K562 (cell line): ENCODE data around the gene AACS. TPM values are rescaled to one million over a fixed set of nuclear protein-coding genes. Genes with fewer than 3 reads are reported as not detected.

Source experiments
- ATAC-seq: fragments of 200-7000 bp; cut with Tn5 transposase; 3 replicates; pipeline ENCODE4 v1.9.1; 2020; ENCODE audit warnings: moderate library complexity
- BruUV-seq: library from RNA; stranded (reverse); fragments of 400-500 nt; replicated peaks from 2 replicates; lab custom pipeline; 2021; lab: Mats Ljungman, UMichigan
- CTCF ChIA-PET: fragments of 300-600 bp; formaldehyde crosslinking; extraction: SDS; loops from one replicate; lab custom pipeline; 2021; ENCODE audit warnings: low intra/inter-chr PET ratio; lab: Yijun Ruan, JAX
- POLR2A ChIA-PET: fragments of 300-600, 350-650 bp; sonication (Branson Sonifier 250); formaldehyde crosslinking; extraction: SDS; loops from one replicate; lab custom pipeline; 2021; ENCODE audit warnings: antibody characterized with exemption, inconsistent platforms; lab: Yijun Ruan, JAX
- DNase-seq, 4 experiments: peaks; one replicate each; pipeline versions ENCODE4 v3.0.0 to v3.0.0-alpha.2; 2011 to 2018; ENCODE audit warnings: low spot score in 3 of 4, mixed read lengths in 3 of 4; ENCODE audit errors: extremely low read depth in 1 of 4
- FAIRE-seq: peaks from 2 replicates; lab custom pipeline; 2011; peaks lifted over from hg19 to GRCh38; lab: Jason Lieb, UNC
- H2AFZ ChIP-seq: 2 replicates; pipeline ENCODE4 v1.6.0; 2011; ENCODE audit warnings: low read depth, low read length, control low read depth, inconsistent platforms
- H3K27ac ChIP-seq: fragments of 200-600 bp; 3 replicates; pipeline ENCODE4 v1.8.0; 2011; ENCODE audit warnings: low read depth, mild to moderate bottlenecking, control low read depth, inconsistent platforms, low read length, moderate library complexity, mixed read lengths; ENCODE audit errors: extremely low read depth
- H3K27me3 ChIP-seq, 2 experiments: fragments of 300-600 bp in 1 of 2; 2 replicates in 1 of 2; 3 replicates in 1 of 2; pipeline versions ENCODE4 v1.6.0 to v1.8.0; 2011; ENCODE audit warnings: inconsistent platforms in 2 of 2, low read length in 2 of 2, mild to moderate bottlenecking in 1 of 2, mixed read lengths in 1 of 2, moderate library complexity in 1 of 2; ENCODE audit not compliant: control insufficient read depth in 2 of 2, insufficient read depth in 2 of 2
- H3K36me3 ChIP-seq: fragments of 300-600 bp; 3 replicates; pipeline ENCODE4 v1.8.0; 2011; ENCODE audit warnings: mild to moderate bottlenecking, low read length, inconsistent platforms; ENCODE audit not compliant: control insufficient read depth, insufficient read depth
- H3K4me1 ChIP-seq, 2 experiments: fragments of 200-600 bp in 1 of 2; replicated peaks in 1 of 2; 2 replicates in 1 of 2; 3 replicates in 1 of 2; pipeline versions ENCODE4 v1.5.1 to v1.8.0; 2011; ENCODE audit warnings: inconsistent platforms in 2 of 2, low read length in 2 of 2, mild to moderate bottlenecking in 1 of 2, mixed read lengths in 1 of 2, moderate library complexity in 1 of 2; ENCODE audit not compliant: control insufficient read depth in 2 of 2, insufficient read depth in 2 of 2
- H3K4me2 ChIP-seq: 2 replicates; pipeline ENCODE4 v1.6.1; 2011; ENCODE audit warnings: low read length, control low read depth, inconsistent platforms, mixed read lengths; ENCODE audit not compliant: insufficient read depth
- H3K4me3 ChIP-seq: fragments of 200-600 bp; sonication (generic), shearing (Covaris generic); 2 replicates; pipeline ENCODE4 v1.5.1; 2016; ENCODE audit warnings: control low read depth, inconsistent platforms
- H3K79me2 ChIP-seq: fragments of 200-600 bp; 3 replicates; pipeline ENCODE4 v1.8.0; 2011; ENCODE audit warnings: low read length, inconsistent platforms; ENCODE audit not compliant: control insufficient read depth, insufficient read depth
- H3K9ac ChIP-seq, 2 experiments: 2 replicates each; pipeline versions ENCODE4 v1.6.0 to v1.6.1; 2011; ENCODE audit warnings: low read depth in 2 of 2, low read length in 2 of 2, control low read depth in 1 of 2, inconsistent platforms in 1 of 2, mild to moderate bottlenecking in 1 of 2, mixed read lengths in 1 of 2; ENCODE audit not compliant: insufficient read depth in 1 of 2
- H3K9me1 ChIP-seq: one replicate; pipeline ENCODE4 v1.6.0; 2011; ENCODE audit warnings: inconsistent platforms, mild to moderate bottlenecking, low read length, moderate library complexity; ENCODE audit not compliant: control insufficient read depth, insufficient read depth
- H3K9me3 ChIP-seq: replicated peaks from 2 replicates; pipeline ENCODE4 v1.5.1; 2011; ENCODE audit warnings: low read depth, low read length, inconsistent platforms; ENCODE audit not compliant: control insufficient read depth, insufficient read depth
- H4K20me1 ChIP-seq: replicated peaks from 2 replicates; pipeline ENCODE4 v1.6.1; 2011; ENCODE audit warnings: low read length, inconsistent platforms, mixed read lengths; ENCODE audit not compliant: control insufficient read depth, insufficient read depth
- ATF7 ChIP-seq: fragments of 450-650 bp; IDR thresholded peaks from 2 replicates; pipeline ENCODE4 v1.7.1; 2014; ENCODE audit warnings: mild to moderate bottlenecking, moderate library complexity
- BRF1 ChIP-seq: IDR thresholded peaks from 3 replicates; pipeline ENCODE4 v1.6.1; 2011; ENCODE audit warnings: borderline replicate concordance, mild to moderate bottlenecking; ENCODE audit not compliant: insufficient read length; ENCODE audit errors: extremely low read depth
- CBX1 ChIP-seq: sonication (generic); IDR thresholded peaks from 2 replicates; pipeline ENCODE4 v1.6.1; 2016; ENCODE audit warnings: antibody characterized with exemption, low read depth, mild to moderate bottlenecking
- CBX5 ChIP-seq: IDR thresholded peaks from 2 replicates; pipeline ENCODE4 v1.6.1; 2014; ENCODE audit warnings: low read depth, borderline replicate concordance
- HNRNPUL1 ChIP-seq: fragments of 200-400 bp; formaldehyde crosslinking; IDR thresholded peaks from 2 replicates; pipeline ENCODE4 v1.6.1; 2017; ENCODE audit warnings: low read length
- JUNB ChIP-seq: fragments of 450-650 bp; formaldehyde crosslinking; conservative IDR thresholded peaks from 2 replicates; pipeline ENCODE4 v1.4.0; 2020; ENCODE audit warnings: mild to moderate bottlenecking
- KHSRP ChIP-seq: fragments of 450-650 bp; IDR thresholded peaks from 2 replicates; pipeline ENCODE4 v1.6.1; 2017
- KLF16 ChIP-seq: IDR thresholded peaks from 2 replicates; pipeline ENCODE4 v1.6.1; 2016; ENCODE audit warnings: antibody characterized with exemption
- MAFF ChIP-seq: IDR thresholded peaks from 2 replicates; pipeline ENCODE4 v1.6.1; 2012; ENCODE audit warnings: low read length, improper control_type of control experiment
- MEF2D ChIP-seq: conservative IDR thresholded peaks from 2 replicates; pipeline ENCODE4 v1.6.1; 2016; ENCODE audit warnings: low read depth, missing genetic modification characterization, missing compliant biosample characterization
- RFX1 ChIP-seq: fragments of 450-650 bp; IDR thresholded peaks from 2 replicates; pipeline ENCODE4 v1.6.1; 2016; ENCODE audit warnings: mild to moderate bottlenecking, moderate library complexity
- SIRT6 ChIP-seq: IDR thresholded peaks from one replicate; pipeline ENCODE4 v1.6.1; 2012; ENCODE audit warnings: low read depth, mild to moderate bottlenecking, control low read depth, inconsistent platforms, low read length, moderate library complexity
- SREBF2 ChIP-seq: sonication (generic); formaldehyde crosslinking; IDR thresholded peaks from 2 replicates; pipeline ENCODE4 v1.4.0; 2020; ENCODE audit warnings: mild to moderate bottlenecking, missing genetic modification reagents
- TAL1 ChIP-seq: fragments of 450-650 bp; IDR thresholded peaks from 2 replicates; pipeline ENCODE4 v1.6.1; 2016; ENCODE audit warnings: mild to moderate bottlenecking
- TGIF2 ChIP-seq: sonication (generic); formaldehyde crosslinking; IDR thresholded peaks from 2 replicates; pipeline ENCODE4 v1.8.1; 2022; ENCODE audit warnings: mild to moderate bottlenecking, missing genetic modification reagents, moderate library complexity
- ZFPM2 ChIP-seq: fragments of 250-450 bp; sonication (Bioruptor Pico); IDR thresholded peaks from 2 replicates; pipeline ENCODE4 v1.5.1; 2022; ENCODE audit warnings: mild to moderate bottlenecking
- ZNF121 ChIP-seq: sonication (generic); formaldehyde crosslinking; conservative IDR thresholded peaks from 2 replicates; pipeline ENCODE4 v1.8.0; 2022; ENCODE audit warnings: missing genetic modification reagents
- ZNF146 ChIP-seq: IDR thresholded peaks from one replicate; pipeline ENCODE4 v1.6.1; 2018; ENCODE audit warnings: missing compliant biosample characterization; ENCODE audit not compliant: unreplicated experiment
- ZNF184 ChIP-seq: sonication (generic); formaldehyde crosslinking; IDR thresholded peaks from 2 replicates; pipeline ENCODE4 v1.5.0; 2020; ENCODE audit warnings: missing genetic modification reagents
- ZNF668 ChIP-seq: fragments of 250-450 bp; sonication (Bioruptor Pico); IDR thresholded peaks from 2 replicates; pipeline ENCODE4 v1.8.0; 2022; ENCODE audit warnings: mild to moderate bottlenecking, inconsistent platforms
- WGBS: fragments of 100-300 bp; shearing (Covaris generic); methylation state at CpG from one replicate; pipeline ENCODE4 v1.1.6; 2016; ENCODE audit warnings: low coverage, mixed read lengths; ENCODE audit not compliant: insufficient coverage; ENCODE audit errors: missing lambda C conversion rate; 5-methylcytosine and 5-hydroxymethylcytosine counted together
- in situ Hi-C: fragments of 300-500 bp; cut with MboI; formaldehyde crosslinking; loops from 4 replicates; pipeline ENCODE4 v1.15.0; 2018; ENCODE audit warnings: inconsistent platforms, mixed read lengths
- intact Hi-C: fragments of 100-400 bp; cut with micrococcal nuclease; formaldehyde crosslinking; loops from 2 replicates; pipeline ENCODE4 v1.14.2; 2022
- polyA plus RNA-seq, 8 experiments: library from polyadenylated mRNA; depleted of rRNA in 4 of 8; stranded (reverse) in 5 of 8; unstranded in 3 of 8; fragments of >200 nt; fragmentation: Nextera tagmentation in 2 of 8; fragmentation: Illumina TruSeq in 1 of 8; extraction: Ambion mirVana in 2 of 8; extraction: Trizol in 1 of 8; gene quantifications; 2 replicates each; pipeline versions ENCODE4 v1.2.1 to v1.2.3, GENCODE V29; 2011 to 2014; ENCODE audit warnings: inconsistent platforms in 1 of 8, missing spikeins in 1 of 8
- total RNA-seq, 7 experiments: library from RNA; depleted of rRNA in 6 of 7; stranded (reverse); fragments of >200 nt in 6 of 7; fragmentation: Illumina TruSeq in 2 of 7; extraction: Trizol in 2 of 7; gene quantifications; 2 replicates each; pipeline versions ENCODE4 v1.2.1 to v1.2.3, GENCODE V29; 2011 to 2021; ENCODE audit warnings: low replicate concordance in 1 of 7
- TF ChIP-seq, protein P1 (sequence below): fragments of 450-650 bp; IDR thresholded peaks from 2 replicates; pipeline ENCODE4 v1.6.1; 2016; ENCODE audit warnings: antibody characterized with exemption
- TF ChIP-seq, protein P2 (sequence below): conservative IDR thresholded peaks from 2 replicates; pipeline ENCODE4 v1.6.1; 2011; ENCODE audit warnings: low read depth, mild to moderate bottlenecking, low read length; ENCODE audit not compliant: control insufficient read depth

AACS gene
- total and polyA plus RNA-seq, 9 of the 15 experiments (the other 6 are each of a cell fraction or from before 2014, with no cell fraction given), result 2.4 to 13.0 (median 6.0) TPM

DNA sequence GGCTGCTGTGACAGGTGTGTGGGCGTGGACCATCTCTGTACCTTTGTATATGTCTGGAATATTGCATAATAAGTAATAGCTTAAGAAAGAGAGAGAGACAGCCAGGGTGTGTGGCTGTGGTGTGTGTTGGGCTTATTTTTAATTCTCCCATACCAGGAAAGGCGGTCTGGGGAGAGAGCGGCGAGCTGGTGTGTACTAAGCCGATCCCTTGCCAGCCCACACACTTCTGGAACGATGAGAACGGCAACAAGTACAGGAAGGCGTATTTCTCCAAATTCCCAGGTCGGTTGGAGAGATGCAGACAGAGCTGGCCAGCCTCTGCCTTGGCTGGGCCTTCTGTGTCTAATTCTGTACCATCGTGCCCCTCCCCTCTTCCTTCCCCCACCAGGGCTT, 63.9 kb downstream of the AACS start:
- H3K4me3 ChIP-seq, result no peak overlapping the region
- FAIRE-seq, result no peak

DNA sequence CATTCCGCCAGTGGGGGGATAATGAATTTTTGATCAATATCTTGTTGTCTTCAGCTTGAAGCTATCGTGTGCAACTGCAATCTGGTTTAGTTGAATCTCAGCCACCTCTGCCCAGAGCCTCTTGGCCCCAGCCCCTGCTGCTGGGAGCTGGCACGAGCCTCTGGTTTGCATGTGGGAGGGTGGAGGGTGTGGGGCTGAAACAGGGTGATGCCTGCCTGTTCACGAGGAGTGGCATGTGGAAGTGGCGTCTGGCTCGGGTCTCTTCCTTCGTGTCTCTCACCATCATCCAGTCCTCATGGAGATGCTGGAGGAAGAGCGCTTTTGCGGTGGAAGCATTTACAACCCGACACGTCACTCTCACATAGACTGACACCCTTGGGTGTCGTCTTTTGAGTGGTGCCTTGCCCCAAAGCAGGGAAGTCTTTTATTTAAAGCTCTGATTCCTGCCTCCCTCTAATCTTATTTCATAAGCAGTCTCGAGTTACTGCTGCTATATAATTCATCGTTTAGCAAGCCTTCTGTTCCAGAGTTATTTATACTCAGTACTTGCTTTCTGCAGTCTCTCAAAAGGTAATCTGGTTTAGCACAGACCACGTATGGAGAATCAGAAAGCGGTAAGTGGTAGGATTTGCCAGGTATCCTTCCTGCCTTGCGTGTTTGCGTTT, 64.5 kb downstream of the AACS start:
- 39% methylated on average over 18 of the region's 18 CpGs for WGBS
- Histone ChIP-seq H3K9me1 (no peaks in the 10 kb centered on the region), H3K4me1 (no peaks in the 10 kb centered on the region; a peak in 1 of 5 replicates), H2AFZ (no peak overlapping the region), H4K20me1 (no peaks in the 10 kb centered on the region), H3K27me3 (peaks cover 0 to 5% of the 10 kb centered on the region in 2 experiments; a peak in 3 of 5 replicates), H3K36me3 (no peaks in the 10 kb centered on the region; the same call in 2 of the 3 replicates), H3K9ac (no peak overlapping the region), H3K4me3 (no peak overlapping the region), H3K79me2 (no peaks in the 10 kb centered on the region), H3K27ac (no peak overlapping the region), H3K4me2 (no peak overlapping the region), H3K9me3 (no peaks in the 10 kb centered on the region)
- in situ Hi-C loops (no loop called here), intact Hi-C loops (no loop called here)
- CTCF ChIA-PET, result no interaction called here
- DNase-seq, result no peak
- no TSS peak for BruUV-seq
- POLR2A ChIA-PET, result interaction anchor here (0.6 kb wide), 1 partner anchor 60 kb away, joined by 3 read pairs; no protein-coding TSS in a partner anchor
- no peak for ATAC-seq
- FAIRE-seq, result no peak
- TF ChIP-seq SREBF2 (CRISPR knock-in tag), result no peak
- TF ChIP-seq ATF7, result no peak
- no peak for TF ChIP-seq RFX1
- TF ChIP-seq ZNF184, result no peak
- TF ChIP-seq, protein P1, sequence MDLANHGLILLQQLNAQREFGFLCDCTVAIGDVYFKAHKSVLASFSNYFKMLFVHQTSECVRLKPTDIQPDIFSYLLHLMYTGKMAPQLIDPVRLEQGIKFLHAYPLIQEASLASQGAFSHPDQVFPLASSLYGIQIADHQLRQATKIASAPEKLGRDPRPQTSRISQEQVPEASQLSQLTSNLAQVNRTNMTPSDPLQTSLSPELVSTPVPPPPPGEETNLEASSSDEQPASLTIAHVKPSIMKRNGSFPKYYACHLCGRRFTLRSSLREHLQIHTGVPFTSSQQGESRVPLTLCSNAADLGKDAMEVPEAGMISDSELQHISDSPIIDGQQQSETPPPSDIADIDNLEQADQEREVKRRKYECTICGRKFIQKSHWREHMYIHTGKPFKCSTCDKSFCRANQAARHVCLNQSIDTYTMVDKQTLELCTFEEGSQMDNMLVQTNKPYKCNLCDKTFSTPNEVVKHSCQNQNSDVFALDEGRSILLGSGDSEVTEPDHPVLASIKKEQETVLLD, result no peak
- no peak for TF ChIP-seq JUNB (CRISPR knock-in tag)
- no peak for TF ChIP-seq TAL1
- no peak for TF ChIP-seq ZFPM2 (CRISPR knock-in tag)
- TF ChIP-seq, protein P2, sequence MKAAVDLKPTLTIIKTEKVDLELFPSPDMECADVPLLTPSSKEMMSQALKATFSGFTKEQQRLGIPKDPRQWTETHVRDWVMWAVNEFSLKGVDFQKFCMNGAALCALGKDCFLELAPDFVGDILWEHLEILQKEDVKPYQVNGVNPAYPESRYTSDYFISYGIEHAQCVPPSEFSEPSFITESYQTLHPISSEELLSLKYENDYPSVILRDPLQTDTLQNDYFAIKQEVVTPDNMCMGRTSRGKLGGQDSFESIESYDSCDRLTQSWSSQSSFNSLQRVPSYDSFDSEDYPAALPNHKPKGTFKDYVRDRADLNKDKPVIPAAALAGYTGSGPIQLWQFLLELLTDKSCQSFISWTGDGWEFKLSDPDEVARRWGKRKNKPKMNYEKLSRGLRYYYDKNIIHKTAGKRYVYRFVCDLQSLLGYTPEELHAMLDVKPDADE, result no peak

More for the DNA sequence above, 63.9 kb downstream of the AACS start:
- Histone ChIP-seq H2AFZ (no peak overlapping the region), H3K9ac (no peak overlapping the region), H4K20me1 (no peaks in the 10 kb centered on the region), H3K79me2 (no peaks in the 10 kb centered on the region), H3K9me1 (no peaks in the 10 kb centered on the region), H3K27ac (no peak overlapping the region), H3K9me3 (no peaks in the 10 kb centered on the region), H3K4me2 (no peak overlapping the region), H3K27me3 (peaks cover 0 to under 1% of the 10 kb centered on the region in 2 experiments; a peak in 2 of 5 replicates), H3K36me3 (no peaks in the 10 kb centered on the region; the same call in 2 of the 3 replicates), H3K4me1 (no peaks in the 10 kb centered on the region; a peak in 1 of 5 replicates)
- POLR2A ChIA-PET, result interaction anchor here (0.6 kb wide), 1 partner anchor 59 kb away, joined by 3 read pairs; no protein-coding TSS in a partner anchor
- TF ChIP-seq BRF1, result no peak
- no peak for TF ChIP-seq MEF2D (tag)
- TF ChIP-seq HNRNPUL1, result no peak
- TF ChIP-seq CBX1, result no peak
- no peak for TF ChIP-seq MAFF
- no peak for TF ChIP-seq CBX5
- no peak for TF ChIP-seq ZNF668 (CRISPR knock-in tag)
- TF ChIP-seq KHSRP, result no peak
- TF ChIP-seq ZNF121 (CRISPR knock-in tag), result no peak
- no peak for TF ChIP-seq ZNF146 (CRISPR knock-in tag)
- TF ChIP-seq KLF16, result no peak
- TF ChIP-seq TGIF2, result no peak
- TF ChIP-seq SIRT6, result no peak
- DNase-seq (no peak), ATAC-seq (no peak)
- CTCF ChIA-PET, result no interaction called here
- BruUV-seq, result no TSS peak
- 51% methylated on average over 9 of the region's 10 CpGs for WGBS
- intact Hi-C loops (no loop called here), in situ Hi-C loops (no loop called here)
